Body of pancreas (tissue), 4 donors: ENCODE data around the gene GNLY.

Experiments used
- CTCF ChIP-seq, 7 experiments: fragments of 450-650 bp in 4 of 7; fragments of 200-600 bp in 3 of 7; sonication (generic) in 3 of 7; IDR thresholded peaks; one replicate each; pipeline ENCODE4 v1.5.1; 2016 to 2019; ENCODE audit warnings: antibody characterized with exemption in 7 of 7
- POLR2A ChIP-seq, 3 donors: fragments of 450-650 bp; IDR thresholded peaks; one replicate each; pipeline ENCODE4 v1.6.1; 2016; ENCODE audit warnings: antibody characterized with exemption in 3 of 3, mild to moderate bottlenecking in 2 of 3

- no peak for TF ChIP-seq POLR2A (IDR thresholded peaks at IDR 0.05)
- no peak for TF ChIP-seq CTCF (IDR thresholded peaks at IDR 0.05)
Observed at GRCh38 chr2:85673716-85674375, 20.3 kb upstream of the GNLY start.
